C4-2B (cell line): ENCODE measurements around the gene HPS4.

ENCODE experiments used
- ZFX ChIP-seq: fragments of 450-650 bp; IDR thresholded peaks from 2 replicates; pipeline ENCODE4 v1.6.1; 2017
- TF ChIP-seq, protein P1 (sequence below): fragments of 450-650 bp; conservative IDR thresholded peaks from 2 replicates; pipeline ENCODE4 v1.5.1; 2017; ENCODE audit warnings: mild to moderate bottlenecking

DNA sequence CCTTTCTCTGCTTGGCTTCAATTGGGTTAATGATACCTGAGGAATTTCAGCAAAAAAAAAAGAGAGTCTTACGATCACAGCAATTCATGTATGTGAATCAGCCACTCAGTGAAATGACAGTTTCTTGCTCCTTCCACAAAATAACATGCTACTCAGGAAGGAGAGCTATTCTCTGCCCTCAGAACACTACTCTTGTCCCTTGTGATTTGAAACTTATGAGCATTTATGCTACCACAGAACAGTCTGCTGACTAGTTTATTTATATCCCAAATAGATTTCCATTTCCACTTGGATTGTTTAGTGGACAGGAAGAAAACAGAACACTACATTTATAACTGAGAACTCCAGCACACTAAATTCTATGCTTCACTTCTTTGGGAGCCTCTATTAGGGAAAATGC is 20.2 kb upstream of the HPS4 start:
- TF ChIP-seq, protein P1, sequence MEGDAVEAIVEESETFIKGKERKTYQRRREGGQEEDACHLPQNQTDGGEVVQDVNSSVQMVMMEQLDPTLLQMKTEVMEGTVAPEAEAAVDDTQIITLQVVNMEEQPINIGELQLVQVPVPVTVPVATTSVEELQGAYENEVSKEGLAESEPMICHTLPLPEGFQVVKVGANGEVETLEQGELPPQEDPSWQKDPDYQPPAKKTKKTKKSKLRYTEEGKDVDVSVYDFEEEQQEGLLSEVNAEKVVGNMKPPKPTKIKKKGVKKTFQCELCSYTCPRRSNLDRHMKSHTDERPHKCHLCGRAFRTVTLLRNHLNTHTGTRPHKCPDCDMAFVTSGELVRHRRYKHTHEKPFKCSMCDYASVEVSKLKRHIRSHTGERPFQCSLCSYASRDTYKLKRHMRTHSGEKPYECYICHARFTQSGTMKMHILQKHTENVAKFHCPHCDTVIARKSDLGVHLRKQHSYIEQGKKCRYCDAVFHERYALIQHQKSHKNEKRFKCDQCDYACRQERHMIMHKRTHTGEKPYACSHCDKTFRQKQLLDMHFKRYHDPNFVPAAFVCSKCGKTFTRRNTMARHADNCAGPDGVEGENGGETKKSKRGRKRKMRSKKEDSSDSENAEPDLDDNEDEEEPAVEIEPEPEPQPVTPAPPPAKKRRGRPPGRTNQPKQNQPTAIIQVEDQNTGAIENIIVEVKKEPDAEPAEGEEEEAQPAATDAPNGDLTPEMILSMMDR, result no peak
- TF ChIP-seq ZFX, result no peak
